Measurements from ENCODE around the gene MT3. TPM values are rescaled to one million over a fixed set of nuclear protein-coding genes. Genes with fewer than 3 reads are reported as not detected.

Gene MT3
- total and polyA plus RNA-seq, 2 of the 13 experiments (the other 11 are each of a cell fraction or from before 2014, with no cell fraction given) = not detected

DNA sequence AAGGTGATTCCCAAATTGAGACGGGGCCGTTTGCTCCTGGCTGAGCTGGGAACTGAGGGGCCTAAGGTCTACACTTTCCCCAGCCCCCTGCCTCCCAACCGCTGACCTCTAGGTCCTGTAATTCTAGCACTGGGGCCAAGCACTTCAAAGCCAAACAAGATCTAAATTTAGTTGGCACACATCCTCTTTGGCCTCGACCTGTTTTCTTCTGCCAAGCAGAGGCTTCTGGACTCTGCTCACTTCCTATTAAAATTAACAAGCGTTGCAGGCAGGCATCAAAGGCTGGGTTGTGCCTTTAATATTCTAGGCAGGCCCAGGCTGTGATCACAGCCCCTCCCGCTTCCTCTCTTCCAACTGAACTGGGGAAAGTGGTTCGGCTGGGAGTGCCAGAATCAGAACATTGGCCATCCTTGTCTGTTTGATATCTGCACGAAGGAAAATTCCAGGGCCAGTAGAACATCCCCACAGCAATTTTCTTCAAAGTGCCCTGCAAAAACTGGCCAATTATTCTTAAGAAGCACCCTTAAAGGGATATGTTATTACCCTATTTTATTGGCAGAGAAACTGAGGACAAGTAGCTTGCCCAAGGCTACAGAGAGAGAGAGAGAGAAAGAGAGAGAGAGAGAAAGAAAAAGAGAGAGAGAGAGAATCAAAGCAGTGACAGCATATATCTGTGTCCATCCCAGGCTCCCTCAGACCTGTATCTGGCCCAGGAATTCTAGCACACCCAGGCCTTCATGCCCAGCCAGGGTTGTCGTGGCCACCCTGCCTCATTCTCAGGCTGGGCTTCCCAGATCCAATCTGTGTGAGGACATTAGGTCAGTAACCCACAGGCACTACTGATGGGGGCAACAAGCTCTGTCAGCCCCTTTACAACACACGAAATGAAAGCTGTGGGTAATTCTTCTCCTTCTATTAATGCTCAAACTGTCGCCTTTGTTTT lies 37.3 kb upstream of the MT3 start (continued):
- TF ChIP-seq, protein P1, sequence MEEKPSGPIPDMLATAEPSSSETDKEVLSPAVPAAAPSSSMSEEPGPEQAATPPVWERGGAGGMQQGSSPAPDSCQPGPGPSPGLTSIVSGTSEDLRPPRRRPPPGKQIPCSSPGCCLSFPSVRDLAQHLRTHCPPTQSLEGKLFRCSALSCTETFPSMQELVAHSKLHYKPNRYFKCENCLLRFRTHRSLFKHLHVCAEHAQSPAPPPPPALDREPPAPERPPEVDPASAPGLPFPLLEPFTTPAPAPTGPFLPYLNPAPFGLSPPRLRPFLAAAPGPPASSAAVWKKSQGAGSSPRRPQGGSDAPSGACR (CRISPR knock-in tag; IDR thresholded peaks at IDR 0.05) = no peak
- TF ChIP-seq GTF3A (CRISPR knock-in tag; conservative IDR thresholded peaks at IDR 0.05) (no peak), KLF6 (CRISPR knock-in tag; IDR thresholded peaks at IDR 0.05) (no peak), ARID2 (CRISPR knock-in tag; IDR thresholded peaks at IDR 0.05; ENCODE audit: borderline replicate concordance) (no peak), MAFK (conservative IDR thresholded peaks at IDR 0.05 in 1 of 2, IDR thresholded peaks at IDR 0.05 in 1 of 2; ENCODE audit: low read length in 2 of 2) (no peak), SUZ12 (IDR thresholded peaks at IDR 0.05; ENCODE audit: low read depth, low read length) (no peak), ZMYM3 (CRISPR knock-in tag; IDR thresholded peaks at IDR 0.05) (peak; percentile 84), SP5 (CRISPR knock-in tag; IDR thresholded peaks at IDR 0.05; ENCODE audit: borderline replicate concordance, low read depth) (peak; percentile 67), ZFP90 (CRISPR knock-in tag; IDR thresholded peaks at IDR 0.05; ENCODE audit: borderline replicate concordance) (no peak), SP2 (CRISPR knock-in tag; IDR thresholded peaks at IDR 0.05) (no peak), SP4 (CRISPR knock-in tag; IDR thresholded peaks at IDR 0.05) (no peak), MIXL1 (CRISPR knock-in tag; IDR thresholded peaks at IDR 0.05) (peak; percentile 97), MXD4 (CRISPR knock-in tag; IDR thresholded peaks at IDR 0.05) (no peak), NONO (IDR thresholded peaks at IDR 0.05) (no peak), NONO (CRISPR knock-in tag; conservative IDR thresholded peaks at IDR 0.05) (no peak), TAF15 (IDR thresholded peaks at IDR 0.05; ENCODE audit: low read depth, low read length, poor library complexity, severe bottlenecking) (no peak), ZNF17 (CRISPR knock-in tag; IDR thresholded peaks at IDR 0.05) (no peak), MTF2 (CRISPR knock-in tag; IDR thresholded peaks at IDR 0.05; ENCODE audit: borderline replicate concordance) (no peak), RBM39 (IDR thresholded peaks at IDR 0.05; ENCODE audit: low read depth, low read length, poor library complexity, severe bottlenecking) (no peak)
- TF ChIP-seq, protein P2, sequence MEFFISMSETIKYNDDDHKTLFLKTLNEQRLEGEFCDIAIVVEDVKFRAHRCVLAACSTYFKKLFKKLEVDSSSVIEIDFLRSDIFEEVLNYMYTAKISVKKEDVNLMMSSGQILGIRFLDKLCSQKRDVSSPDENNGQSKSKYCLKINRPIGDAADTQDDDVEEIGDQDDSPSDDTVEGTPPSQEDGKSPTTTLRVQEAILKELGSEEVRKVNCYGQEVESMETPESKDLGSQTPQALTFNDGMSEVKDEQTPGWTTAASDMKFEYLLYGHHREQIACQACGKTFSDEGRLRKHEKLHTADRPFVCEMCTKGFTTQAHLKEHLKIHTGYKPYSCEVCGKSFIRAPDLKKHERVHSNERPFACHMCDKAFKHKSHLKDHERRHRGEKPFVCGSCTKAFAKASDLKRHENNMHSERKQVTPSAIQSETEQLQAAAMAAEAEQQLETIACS (CRISPR knock-in tag; IDR thresholded peaks at IDR 0.05) = no peak
- TF ChIP-seq, protein P3, sequence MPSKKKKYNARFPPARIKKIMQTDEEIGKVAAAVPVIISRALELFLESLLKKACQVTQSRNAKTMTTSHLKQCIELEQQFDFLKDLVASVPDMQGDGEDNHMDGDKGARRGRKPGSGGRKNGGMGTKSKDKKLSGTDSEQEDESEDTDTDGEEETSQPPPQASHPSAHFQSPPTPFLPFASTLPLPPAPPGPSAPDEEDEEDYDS (CRISPR knock-in tag; IDR thresholded peaks at IDR 0.05) = peak; percentile 63
- TF ChIP-seq, protein P4, sequence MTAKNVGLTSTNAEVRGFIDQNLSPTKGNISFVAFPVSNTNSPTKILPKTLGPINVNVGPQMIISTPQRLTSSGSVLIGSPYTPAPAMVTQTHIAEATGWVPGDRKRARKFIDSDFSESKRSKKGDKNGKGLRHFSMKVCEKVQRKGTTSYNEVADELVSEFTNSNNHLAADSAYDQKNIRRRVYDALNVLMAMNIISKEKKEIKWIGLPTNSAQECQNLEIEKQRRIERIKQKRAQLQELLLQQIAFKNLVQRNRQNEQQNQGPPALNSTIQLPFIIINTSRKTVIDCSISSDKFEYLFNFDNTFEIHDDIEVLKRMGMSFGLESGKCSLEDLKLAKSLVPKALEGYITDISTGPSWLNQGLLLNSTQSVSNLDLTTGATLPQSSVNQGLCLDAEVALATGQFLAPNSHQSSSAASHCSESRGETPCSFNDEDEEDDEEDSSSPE (CRISPR knock-in tag; IDR thresholded peaks at IDR 0.05) = no peak
- TF ChIP-seq, protein P5, sequence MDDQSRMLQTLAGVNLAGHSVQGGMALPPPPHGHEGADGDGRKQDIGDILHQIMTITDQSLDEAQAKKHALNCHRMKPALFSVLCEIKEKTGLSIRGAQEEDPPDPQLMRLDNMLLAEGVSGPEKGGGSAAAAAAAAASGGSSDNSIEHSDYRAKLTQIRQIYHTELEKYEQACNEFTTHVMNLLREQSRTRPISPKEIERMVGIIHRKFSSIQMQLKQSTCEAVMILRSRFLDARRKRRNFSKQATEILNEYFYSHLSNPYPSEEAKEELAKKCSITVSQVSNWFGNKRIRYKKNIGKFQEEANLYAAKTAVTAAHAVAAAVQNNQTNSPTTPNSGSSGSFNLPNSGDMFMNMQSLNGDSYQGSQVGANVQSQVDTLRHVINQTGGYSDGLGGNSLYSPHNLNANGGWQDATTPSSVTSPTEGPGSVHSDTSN (CRISPR knock-in tag; IDR thresholded peaks at IDR 0.05; ENCODE audit: borderline replicate concordance) = no peak
- TF ChIP-seq, protein P6, sequence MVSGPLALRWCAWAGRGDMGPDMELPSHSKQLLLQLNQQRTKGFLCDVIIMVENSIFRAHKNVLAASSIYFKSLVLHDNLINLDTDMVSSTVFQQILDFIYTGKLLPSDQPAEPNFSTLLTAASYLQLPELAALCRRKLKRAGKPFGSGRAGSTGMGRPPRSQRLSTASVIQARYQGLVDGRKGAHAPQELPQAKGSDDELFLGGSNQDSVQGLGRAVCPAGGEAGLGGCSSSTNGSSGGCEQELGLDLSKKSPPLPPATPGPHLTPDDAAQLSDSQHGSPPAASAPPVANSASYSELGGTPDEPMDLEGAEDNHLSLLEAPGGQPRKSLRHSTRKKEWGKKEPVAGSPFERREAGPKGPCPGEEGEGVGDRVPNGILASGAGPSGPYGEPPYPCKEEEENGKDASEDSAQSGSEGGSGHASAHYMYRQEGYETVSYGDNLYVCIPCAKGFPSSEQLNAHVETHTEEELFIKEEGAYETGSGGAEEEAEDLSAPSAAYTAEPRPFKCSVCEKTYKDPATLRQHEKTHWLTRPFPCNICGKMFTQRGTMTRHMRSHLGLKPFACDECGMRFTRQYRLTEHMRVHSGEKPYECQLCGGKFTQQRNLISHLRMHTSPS (CRISPR knock-in tag; IDR thresholded peaks at IDR 0.05; ENCODE audit: low read depth) = peak; percentile 94

All from HepG2 (cell line).